Islet of Langerhans (tissue), 1 donor: ENCODE results near the gene CPO.

Experiments
- FAIRE-seq: peaks from one replicate; lab custom pipeline; 2011; peaks lifted over from hg19 to GRCh38; lab: Jason Lieb, UNC

CPO gene

GRCh38 chr2:207015901-207016300 is 76.6 kb downstream of the CPO start:
- no peak for FAIRE-seq
